Panc1 (cell line): ENCODE measurements around the gene PTRHD1. TPM values are rescaled to one million over a fixed set of nuclear protein-coding genes. Genes with fewer than 3 reads are reported as not detected.

Source experiments
- ATAC-seq: fragments of 200-7000 bp; cut with Tn5 transposase; 2 replicates; pipeline ENCODE4 v1.9.1; 2020; ENCODE audit warnings: mild to moderate bottlenecking, moderate library complexity
- BruUV-seq: library from RNA; stranded (reverse); fragments of 400-500 nt; replicated peaks from 2 replicates; lab custom pipeline; 2021; lab: Mats Ljungman, UMichigan
- CTCF ChIA-PET: fragments of 300-600 bp; sonication (Branson Sonifier 250); formaldehyde crosslinking; loops from one replicate; lab custom pipeline; 2022; ENCODE audit warnings: antibody characterized with exemption; lab: Charles Lee
- POLR2A ChIA-PET: fragments of 300-600 bp; sonication (Branson Sonifier 250); formaldehyde crosslinking; loops from one replicate; lab custom pipeline; 2022; ENCODE audit warnings: antibody characterized with exemption; lab: Charles Lee
- DNase-seq: peaks from one replicate; pipeline ENCODE4 v3.0.0-alpha.2; 2010; ENCODE audit warnings: low read depth, low spot score
- H3K27ac ChIP-seq: 2 replicates; pipeline ENCODE4 v1.5.1; 2011; ENCODE audit warnings: mild to moderate bottlenecking, low read length, inconsistent platforms
- H3K27me3 ChIP-seq: fragments of 200-500 bp; sonication (Bioruptor generic); 2 replicates; pipeline ENCODE4 v1.6.0; 2014; ENCODE audit warnings: low read length, inconsistent platforms; ENCODE audit not compliant: control insufficient read depth, insufficient read depth
- H3K36me3 ChIP-seq: fragments of 200-500 bp; sonication (Bioruptor generic); 2 replicates; pipeline ENCODE4 v1.5.1; 2014; ENCODE audit warnings: inconsistent platforms, mild to moderate bottlenecking, low read length, moderate library complexity; ENCODE audit not compliant: control insufficient read depth, insufficient read depth
- H3K4me1 ChIP-seq: 2 replicates; pipeline ENCODE4 v1.5.1; 2011; ENCODE audit warnings: inconsistent platforms, mild to moderate bottlenecking, low read length, moderate library complexity; ENCODE audit not compliant: control insufficient read depth, insufficient read depth
- H3K4me3 ChIP-seq, 2 experiments: 2 replicates each; pipeline ENCODE4 v1.5.1; 2011 to 2012; ENCODE audit warnings: low read depth in 2 of 2, low read length in 2 of 2, mild to moderate bottlenecking in 2 of 2, inconsistent platforms in 1 of 2, moderate library complexity in 1 of 2
- H3K9me3 ChIP-seq: fragments of 200-500 bp; sonication (Bioruptor generic); 2 replicates; pipeline ENCODE4 v1.5.1; 2014; ENCODE audit warnings: low read depth, mild to moderate bottlenecking, inconsistent platforms, low read length, moderate library complexity; ENCODE audit not compliant: control insufficient read depth, insufficient read depth
- CTCF ChIP-seq: fragments of 450-650 bp; IDR thresholded peaks from 2 replicates; pipeline ENCODE4 v1.5.1; 2017; ENCODE audit warnings: mild to moderate bottlenecking
- POLR2AphosphoS5 ChIP-seq: IDR thresholded peaks from 2 replicates; pipeline ENCODE4 v1.6.1; 2012; ENCODE audit warnings: mild to moderate bottlenecking, low read depth, low read length, moderate library complexity
- SIN3A ChIP-seq: IDR thresholded peaks from 2 replicates; pipeline ENCODE4 v1.6.1; 2012; ENCODE audit warnings: low read depth, mild to moderate bottlenecking, low read length, moderate library complexity, borderline replicate concordance; ENCODE audit not compliant: insufficient read depth
- TCF7L2 ChIP-seq: IDR thresholded peaks from 2 replicates; pipeline ENCODE4 v1.6.1; 2011; ENCODE audit warnings: mild to moderate bottlenecking, low read depth, low read length, inconsistent platforms
- in situ Hi-C: cut with HindIII; loops from 2 replicates; pipeline ENCODE4 v1.10.0; 2016; ENCODE audit warnings: low sequenced_read_pairs, low pct_unique_long_range_greater_than_20kb
- intact Hi-C: fragments of 100-400 bp; cut with micrococcal nuclease; formaldehyde crosslinking; loops from one replicate; pipeline ENCODE4 v1.10.0; 2022; ENCODE audit not compliant: unreplicated experiment
- total RNA-seq: library from RNA; stranded (reverse); gene quantifications from one replicate; pipeline ENCODE4 v1.2.1, GENCODE V29; 2021; ENCODE audit not compliant: unreplicated experiment
- TF ChIP-seq, protein P1 (sequence below), 2 experiments: IDR thresholded peaks; 2 replicates each; pipeline ENCODE4 v1.6.1; 2011 to 2012; ENCODE audit warnings: low read depth in 2 of 2, control low read depth in 1 of 2, low read length in 1 of 2, mild to moderate bottlenecking in 1 of 2, moderate library complexity in 1 of 2; ENCODE audit not compliant: insufficient read depth in 1 of 2

Gene PTRHD1
- total RNA-seq, 1 experiment from 2014 or later, result 55.1 TPM

- no TSS peak for BruUV-seq
- intact Hi-C loops, result no loop called here
- DNase-seq, result no peak
- no peak overlapping the region for H3K27ac ChIP-seq
- H3K36me3 ChIP-seq, result no peaks in the 10 kb centered on the region
- H3K27me3 ChIP-seq, result no peaks in the 10 kb centered on the region
- in situ Hi-C loops, result no loop called here
- ATAC-seq, result no peak
- TF ChIP-seq, protein P1, sequence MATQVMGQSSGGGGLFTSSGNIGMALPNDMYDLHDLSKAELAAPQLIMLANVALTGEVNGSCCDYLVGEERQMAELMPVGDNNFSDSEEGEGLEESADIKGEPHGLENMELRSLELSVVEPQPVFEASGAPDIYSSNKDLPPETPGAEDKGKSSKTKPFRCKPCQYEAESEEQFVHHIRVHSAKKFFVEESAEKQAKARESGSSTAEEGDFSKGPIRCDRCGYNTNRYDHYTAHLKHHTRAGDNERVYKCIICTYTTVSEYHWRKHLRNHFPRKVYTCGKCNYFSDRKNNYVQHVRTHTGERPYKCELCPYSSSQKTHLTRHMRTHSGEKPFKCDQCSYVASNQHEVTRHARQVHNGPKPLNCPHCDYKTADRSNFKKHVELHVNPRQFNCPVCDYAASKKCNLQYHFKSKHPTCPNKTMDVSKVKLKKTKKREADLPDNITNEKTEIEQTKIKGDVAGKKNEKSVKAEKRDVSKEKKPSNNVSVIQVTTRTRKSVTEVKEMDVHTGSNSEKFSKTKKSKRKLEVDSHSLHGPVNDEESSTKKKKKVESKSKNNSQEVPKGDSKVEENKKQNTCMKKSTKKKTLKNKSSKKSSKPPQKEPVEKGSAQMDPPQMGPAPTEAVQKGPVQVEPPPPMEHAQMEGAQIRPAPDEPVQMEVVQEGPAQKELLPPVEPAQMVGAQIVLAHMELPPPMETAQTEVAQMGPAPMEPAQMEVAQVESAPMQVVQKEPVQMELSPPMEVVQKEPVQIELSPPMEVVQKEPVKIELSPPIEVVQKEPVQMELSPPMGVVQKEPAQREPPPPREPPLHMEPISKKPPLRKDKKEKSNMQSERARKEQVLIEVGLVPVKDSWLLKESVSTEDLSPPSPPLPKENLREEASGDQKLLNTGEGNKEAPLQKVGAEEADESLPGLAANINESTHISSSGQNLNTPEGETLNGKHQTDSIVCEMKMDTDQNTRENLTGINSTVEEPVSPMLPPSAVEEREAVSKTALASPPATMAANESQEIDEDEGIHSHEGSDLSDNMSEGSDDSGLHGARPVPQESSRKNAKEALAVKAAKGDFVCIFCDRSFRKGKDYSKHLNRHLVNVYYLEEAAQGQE (IDR thresholded peaks at IDR 0.05; ENCODE audit: insufficient read depth in 1 of 2, low read depth in 2 of 2, low read length in 1 of 2), result no peak
- TF ChIP-seq POLR2AphosphoS5 (no peak), CTCF (no peak)
- ChIA-PET CTCF (interaction anchor here (0.6 kb wide), 1 partner anchor 52 kb away, joined by 4 read pairs; no protein-coding TSS in a partner anchor), POLR2A (no interaction called here)
- H3K4me1 ChIP-seq, result no peaks in the 10 kb centered on the region
- no peak overlapping the region for H3K4me3 ChIP-seq
- H3K9me3 ChIP-seq, result no peaks in the 10 kb centered on the region
Measured at GRCh38 chr2:24774373-24774772, 18.8 kb downstream of the PTRHD1 start.

DNA sequence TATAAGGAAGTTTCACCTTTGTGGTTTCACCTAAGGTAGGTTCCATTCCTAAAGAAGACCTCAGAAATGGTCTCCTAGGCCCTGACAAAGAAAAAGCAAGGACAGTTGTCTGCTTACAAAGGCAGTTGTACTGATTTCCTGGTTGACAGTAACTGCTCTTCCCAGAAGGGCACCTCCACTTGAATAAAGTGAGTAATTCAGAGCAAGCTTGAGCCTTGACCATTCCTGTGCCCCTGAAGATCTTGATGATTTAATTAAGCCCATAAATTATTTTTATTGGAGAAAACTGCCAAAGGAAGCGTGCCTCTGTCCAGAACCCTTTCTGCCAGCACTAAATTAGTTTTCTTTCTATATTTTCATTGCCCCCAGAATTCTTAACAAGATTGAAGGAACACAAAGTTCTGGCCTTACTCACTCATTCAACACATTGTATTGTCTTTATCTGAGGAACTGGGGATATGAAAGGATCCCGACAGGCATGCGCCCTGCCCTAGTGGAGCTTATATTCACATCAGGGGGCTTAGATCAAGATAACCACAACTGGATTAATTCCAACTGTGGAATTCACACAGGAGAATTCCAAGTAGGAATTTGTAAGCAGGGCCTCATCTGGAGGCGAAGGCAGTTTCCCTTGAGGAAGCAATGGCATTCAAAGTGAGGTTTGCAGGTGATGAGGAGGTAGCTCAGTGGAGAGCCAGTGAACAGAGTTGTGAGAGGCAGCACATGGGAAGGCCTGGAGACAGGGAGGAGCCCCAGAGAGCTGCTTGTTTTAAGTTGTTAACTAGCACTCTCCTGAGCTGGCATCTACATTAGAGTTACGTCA is 21.2 kb downstream of the PTRHD1 start:
- Histone ChIP-seq H3K27ac (no peak overlapping the region), H3K27me3 (no peaks in the 10 kb centered on the region), H3K36me3 (no peaks in the 10 kb centered on the region), H3K4me3 (no peak overlapping the region), H3K9me3 (no peaks in the 10 kb centered on the region), H3K4me1 (no peaks in the 10 kb centered on the region)
- POLR2A ChIA-PET, result no interaction called here
- in situ Hi-C loops, result no loop called here
- no TSS peak for BruUV-seq
- TF ChIP-seq SIN3A, result no peak
- no peak for TF ChIP-seq TCF7L2
- no peak for TF ChIP-seq CTCF
- no peak for TF ChIP-seq POLR2AphosphoS5
- TF ChIP-seq, protein P1 (IDR thresholded peaks at IDR 0.05; ENCODE audit: insufficient read depth in 1 of 2, low read depth in 2 of 2, low read length in 1 of 2), result no peak
- intact Hi-C loops, result no loop called here
- no peak for ATAC-seq
- no peak for DNase-seq
- CTCF ChIA-PET, result no interaction called here
